Measurements from ENCODE around the gene SLC39A13.

SLC39A13 gene

DNA sequence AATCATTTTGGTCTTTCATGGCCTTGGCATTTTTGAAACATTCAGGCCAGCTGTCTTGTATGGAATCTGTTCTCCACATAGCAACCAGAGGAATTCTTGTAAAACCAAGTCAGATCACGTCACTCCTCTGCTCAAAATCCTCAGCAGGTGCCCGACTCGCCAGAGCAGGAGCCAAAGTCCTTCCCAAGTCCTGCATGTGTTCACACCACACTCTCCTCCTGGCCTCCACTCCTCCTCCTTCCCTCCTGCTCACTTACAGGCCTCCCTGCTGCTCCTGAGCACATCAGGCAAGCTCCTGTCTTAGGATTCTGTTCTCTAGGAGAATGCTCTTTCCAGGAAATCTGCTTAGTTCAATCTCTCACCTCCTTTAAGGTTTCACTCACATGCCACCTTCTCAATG, 24.8 kb downstream of the SLC39A13 start:
- DNase-seq (ENCODE audit: low spot score) = no peak

GRCh38 chr11:47434011-47434786, 25.8 kb downstream of the SLC39A13 start:
- DNase-seq (ENCODE audit: low spot score) = no peak
- TF ChIP-seq CTCF (IDR thresholded peaks at IDR 0.05; ENCODE audit: extremely low read depth, missing control alignments) = no peak

More for the DNA sequence above, 24.8 kb downstream of the SLC39A13 start:
- TF ChIP-seq CTCF (IDR thresholded peaks at IDR 0.05; ENCODE audit: extremely low read depth, missing control alignments) = no peak

GRCh38 chr11:47435687-47436086, 27.3 kb downstream of the SLC39A13 start:
- DNase-seq (ENCODE audit: low spot score) = no peak
- TF ChIP-seq CTCF (IDR thresholded peaks at IDR 0.05; ENCODE audit: extremely low read depth, missing control alignments) = no peak

GRCh38 chr11:47436726-47437125, 28.3 kb downstream of the SLC39A13 start:
- no peak for TF ChIP-seq CTCF (IDR thresholded peaks at IDR 0.05; ENCODE audit: extremely low read depth, missing control alignments)
- no peak for DNase-seq (ENCODE audit: low spot score)

GRCh38 chr11:47437218-47437745, 28.9 kb downstream of the SLC39A13 start:
- DNase-seq (ENCODE audit: low spot score) = no peak
- TF ChIP-seq CTCF (IDR thresholded peaks at IDR 0.05; ENCODE audit: extremely low read depth, missing control alignments) = no peak

DNA sequence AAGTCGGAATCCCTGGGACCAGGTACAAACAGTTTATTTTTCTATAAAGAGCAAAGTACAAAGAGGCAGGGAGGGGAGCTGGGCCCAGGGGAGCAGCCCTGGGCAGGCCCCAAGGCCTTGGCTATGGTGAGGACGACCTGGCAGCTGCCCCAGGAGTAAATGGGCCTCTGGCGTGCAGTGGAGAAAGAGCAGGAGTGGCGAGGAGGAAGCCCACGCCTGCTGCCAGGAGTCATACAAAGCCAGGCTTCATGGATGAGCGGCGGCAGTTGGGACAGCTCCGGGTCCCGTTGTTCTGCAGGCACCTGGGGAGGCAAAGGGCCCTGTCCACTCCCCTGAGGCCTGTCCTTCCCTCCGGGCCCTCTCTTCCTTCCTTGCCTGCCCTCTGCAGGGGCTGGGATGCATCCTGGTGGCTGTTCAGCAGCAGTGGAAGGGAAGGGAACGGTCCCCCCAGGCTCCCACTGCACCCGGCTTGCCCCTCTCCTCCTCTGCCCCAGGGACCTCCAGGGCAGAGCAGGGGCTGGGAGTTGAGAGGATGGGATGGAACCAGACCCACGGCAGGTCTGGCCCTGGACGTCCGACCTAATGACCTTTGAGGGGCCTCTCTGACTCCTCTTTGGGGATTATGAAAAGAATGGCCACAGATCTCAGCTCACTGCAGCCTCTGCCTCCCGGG, 29.5 kb downstream of the SLC39A13 start:
- no peak for TF ChIP-seq CTCF (IDR thresholded peaks at IDR 0.05; ENCODE audit: extremely low read depth, missing control alignments)
- no peak for DNase-seq (ENCODE audit: low spot score)

DNA sequence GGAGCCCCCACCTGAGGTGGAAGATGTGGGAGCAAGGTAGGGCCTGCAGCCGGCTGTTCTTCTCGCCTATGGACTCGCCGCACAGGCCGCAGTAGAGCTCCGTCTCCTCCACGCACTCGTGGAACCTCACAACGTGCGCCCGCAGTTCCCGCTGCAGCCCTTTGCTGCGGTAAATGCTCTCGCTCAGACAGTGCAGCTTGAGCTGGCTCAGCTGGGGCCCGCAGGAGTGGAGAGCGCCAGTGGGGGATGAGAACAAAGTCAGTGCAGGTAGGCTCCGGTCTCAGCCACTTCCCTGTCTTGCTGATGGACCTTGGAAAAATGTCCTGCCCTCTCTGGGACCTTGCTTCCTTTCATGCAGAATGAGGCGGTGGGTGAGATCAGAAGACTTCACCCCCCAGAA, 30.3 kb downstream of the SLC39A13 start:
- TF ChIP-seq CTCF (IDR thresholded peaks at IDR 0.05; ENCODE audit: extremely low read depth, missing control alignments) = no peak
- no peak for DNase-seq (ENCODE audit: low spot score)
